AG04450 (cell line): ENCODE data around the gene DNAJC22. TPM values are rescaled to one million over a fixed set of nuclear protein-coding genes. Genes with fewer than 3 reads are reported as not detected.
"Not testable (repeated sequence)": the region's sequence is repeated elsewhere in the genome, so short reads cannot be mapped to it uniquely, and the experiment has no call there.

Experiments used
- CTCF ChIA-PET: fragments of 300-600, 350-600 bp; formaldehyde crosslinking; extraction: SDS; loops from one replicate; lab custom pipeline; 2022; ENCODE audit warnings: antibody characterized with exemption, inconsistent platforms; lab: Charles Lee
- POLR2A ChIA-PET: fragments of 350-600 bp; formaldehyde crosslinking; extraction: SDS; loops from one replicate; lab custom pipeline; 2021; ENCODE audit warnings: antibody characterized with exemption, inconsistent platforms; lab: Yijun Ruan, JAX
- DNase-seq: peaks from one replicate; pipeline ENCODE4 v3.0.0-alpha.2; 2011; ENCODE audit warnings: low read depth, low spot score
- H3K27ac ChIP-seq: one replicate; pipeline ENCODE4 v1.5.1; 2012; ENCODE audit warnings: low read depth, low read length, control low read depth
- H3K27me3 ChIP-seq: one replicate; pipeline ENCODE4 v1.6.0; 2012; ENCODE audit warnings: low read length; ENCODE audit not compliant: control insufficient read depth, insufficient read depth
- H3K4me3 ChIP-seq: 2 replicates; pipeline ENCODE4 v1.5.1; 2011; ENCODE audit warnings: mild to moderate bottlenecking, low read depth, low read length, control low read depth
- H3K9me3 ChIP-seq: 2 replicates; pipeline ENCODE4 v1.5.1; 2012; ENCODE audit warnings: low read length; ENCODE audit not compliant: control insufficient read depth, insufficient read depth
- CTCF ChIP-seq: IDR thresholded peaks from 2 replicates; pipeline ENCODE4 v1.5.1; 2011; ENCODE audit warnings: low read depth, low read length, control low read depth, inconsistent platforms
- polyA plus RNA-seq: library from polyadenylated mRNA; depleted of rRNA; stranded (reverse); fragments of >200 nt; gene quantifications from 2 replicates; pipeline ENCODE4 v1.2.3, GENCODE V29; 2011

Gene DNAJC22
- polyA plus RNA-seq, 1 experiment = 12.2 TPM

- TF ChIP-seq CTCF = no peak
- H3K27ac ChIP-seq = no peak overlapping the region
- DNase-seq = no peak
- no peaks in the 10 kb centered on the region; the same call in 1 of the 2 replicates for H3K9me3 ChIP-seq
- no peaks in the 10 kb centered on the region for H3K27me3 ChIP-seq
- ChIA-PET CTCF (interaction anchor here (1.3 to 6.8 kb wide), 5 partner anchors 13 to 144 kb away, joined by 3 to 62 read pairs (median 10); no protein-coding TSS in a partner anchor), POLR2A (no interaction called here)
- no peak overlapping the region for H3K4me3 ChIP-seq
Observed at GRCh38 chr12:49370539-49370938, 23.9 kb downstream of the DNAJC22 start.

- Histone ChIP-seq H3K9me3 (no peaks in the 10 kb centered on the region), H3K27ac (no peak overlapping the region), H3K27me3 (no peaks in the 10 kb centered on the region), H3K4me3 (no peak overlapping the region)
- TF ChIP-seq CTCF = no peak
- DNase-seq = no peak
- ChIA-PET CTCF (interaction anchor here (0.5 to 1.2 kb wide), 2 partner anchors 10 to 17 kb away, joined by 3 to 5 read pairs; no protein-coding TSS in a partner anchor), POLR2A (interaction anchor here (0.6 to 1.6 kb wide), 2 partner anchors 9 to 110 kb away, joined by 3 to 12 read pairs; partner anchors contain the start of gene SPATS2)
Observed at GRCh38 chr12:49375406-49375805, 28.7 kb downstream of the DNAJC22 start.

GRCh38 chr12:49377386-49377785 lies 30.7 kb downstream of the DNAJC22 start:
- Histone ChIP-seq H3K27ac (no peak overlapping the region), H3K4me3 (no peak overlapping the region), H3K27me3 (no peaks in the 10 kb centered on the region), H3K9me3 (no peaks in the 10 kb centered on the region)
- ChIA-PET POLR2A (no interaction called here), CTCF (interaction anchor here (1.8 kb wide), 1 partner anchor 18 kb away, joined by 5 read pairs; no protein-coding TSS in a partner anchor)
- no peak for TF ChIP-seq CTCF
- no peak for DNase-seq

GRCh38 chr12:49380184-49380583 lies 33.5 kb downstream of the DNAJC22 start:
- POLR2A ChIA-PET = interaction anchor here (0.6 kb wide), 1 partner anchor 49 kb away, joined by 3 read pairs; no protein-coding TSS in a partner anchor
- H3K9me3 ChIP-seq, H3K27ac ChIP-seq, H3K4me3 ChIP-seq, DNase-seq, CTCF ChIA-PET, H3K27me3 ChIP-seq: not testable (repeated sequence)

- POLR2A ChIA-PET = interaction anchor here (0.5 kb wide), 1 partner anchor 71 kb away, joined by 3 read pairs; no protein-coding TSS in a partner anchor
- CTCF ChIA-PET = interaction anchor here (0.5 kb wide), 1 partner anchor 32 kb away, joined by 3 read pairs; no protein-coding TSS in a partner anchor
Observed at GRCh38 chr12:49388682-49389386, 42.1 kb downstream of the DNAJC22 start.

More at GRCh38 chr12:49388682-49389386, 42.1 kb downstream of the DNAJC22 start:
- Histone ChIP-seq H3K9me3 (no peaks in the 10 kb centered on the region; the same call in 1 of the 2 replicates), H3K27ac (no peak overlapping the region), H3K4me3 (no peak overlapping the region), H3K27me3 (no peaks in the 10 kb centered on the region)
- TF ChIP-seq CTCF = no peak
- DNase-seq = no peak
